ENCODE measurements around the gene TAS2R4. TPM values are rescaled to one million over a fixed set of nuclear protein-coding genes. Genes with fewer than 3 reads are reported as not detected.
A peak's percentile ranks its signal among the peaks of the same experiment; 100 is the strongest.

The TAS2R4 gene
- polyA plus RNA-seq, 1 of the 3 experiments (the other 2 are of a cell fraction), result 0.18 TPM

- Histone ChIP-seq H3K4me1 (ENCODE audit: control insufficient read depth in 1 of 2, insufficient read depth in 2 of 2, low read depth in 1 of 2, low read length in 1 of 2) (peaks cover 6 to 26% of the 10 kb centered on the region in 2 experiments; a peak in 2 of 4 replicates), H3K9me3 (no peaks in the 10 kb centered on the region), H3K9ac (peak within 1 kb of the TSS; percentile 83), H3F3A (replicated peaks; ENCODE audit: insufficient read depth) (peaks cover 4% of the 10 kb centered on the region), H3K4me3 (ENCODE audit: low read depth in 2 of 2, low read length in 1 of 2) (peak within 1 kb of the TSS; percentile 94 to 95), H4K20me1 (ENCODE audit: insufficient read depth) (no peaks in the 10 kb centered on the region), H3K36me3 (replicated peaks in 1 of 2; ENCODE audit: control insufficient read depth in 1 of 2, insufficient read depth in 2 of 2, low read length in 1 of 2) (peaks cover 35 to 37% of the 10 kb centered on the region in 2 experiments), H3K9me2 (no peaks in the 10 kb centered on the region), H3K4me2 (peak within 1 kb of the TSS; percentile 78), H3K79me2 (ENCODE audit: insufficient read depth) (peaks cover 40% of the 10 kb centered on the region), H3K27ac (ENCODE audit: low read depth in 2 of 2, low read length in 1 of 2) (peak within 1 kb of the TSS; percentile 69 to 93), H2AFZ (ENCODE audit: low read depth) (peak within 1 kb of the TSS; percentile 99), H3K27me3 (ENCODE audit: insufficient read depth) (no peaks in the 10 kb centered on the region)
- ChIA-PET POLR2A (interaction anchor here (0.6 to 1.3 kb wide), 18 partner anchors 16 to 723 kb away, joined by 3 to 7 read pairs (median 4); partner anchors contain the start of genes AGK, DENND11 and MRPS33), CTCF (interaction anchor here (0.6 to 9.4 kb wide), 51 partner anchors 10 to 1573 kb away, joined by 3 to 124 read pairs (median 5); partner anchors contain the start of genes AGK, DENND11, MRPS33 and TAS2R3)
- 2% methylated on average over 46 of the region's 46 CpGs for WGBS (ENCODE audit: low lambda C conversion rate)
- peak; percentile 88 for DNase-seq
- peak; percentile 2; the same call in 1 of the 2 replicates for TF ChIP-seq NRF1 (IDR thresholded peaks at IDR 0.05; ENCODE audit: low read depth, low read length)
- TF ChIP-seq RFX5 (IDR thresholded peaks at IDR 0.05; ENCODE audit: low read length), result peak; percentile 77
- TF ChIP-seq USF1 (IDR thresholded peaks at IDR 0.05; ENCODE audit: borderline replicate concordance, low read depth), result peak; percentile 55; the same call in 1 of the 2 replicates
- TF ChIP-seq YY1 (IDR thresholded peaks at IDR 0.05; ENCODE audit: low read depth), result peak; percentile 83
- peak; percentile 96 for TF ChIP-seq ELF1 (IDR thresholded peaks at IDR 0.05)
- TF ChIP-seq TAF1 (IDR thresholded peaks at IDR 0.05; ENCODE audit: borderline replicate concordance, low read depth, low read length), result peak; percentile 97
- peak; percentile 100 for TF ChIP-seq GABPA (IDR thresholded peaks at IDR 0.05; ENCODE audit: low read depth)
- TF ChIP-seq POLR2AphosphoS5 (IDR thresholded peaks at IDR 0.05; ENCODE audit: low read depth, low read length), result peak; percentile 98
- TF ChIP-seq JUND (IDR thresholded peaks at IDR 0.05), result no peak
- peak; percentile 52; the same call in 1 of the 2 replicates for TF ChIP-seq FOSL2 (IDR thresholded peaks at IDR 0.05; ENCODE audit: borderline replicate concordance, low read depth)
- peak; percentile 98 for TF ChIP-seq RCOR1 (IDR thresholded peaks at IDR 0.05; ENCODE audit: low read length)
- peak; percentile 64; the same call in 1 of the 2 replicates for TF ChIP-seq NFIC (IDR thresholded peaks at IDR 0.05; ENCODE audit: borderline replicate concordance)
- TF ChIP-seq MAX (IDR thresholded peaks at IDR 0.05; ENCODE audit: low read depth), result peak; percentile 98
- TF ChIP-seq ZBTB33 (IDR thresholded peaks at IDR 0.05; ENCODE audit: borderline replicate concordance, low read depth), result peak; percentile 84
- peak; percentile 47 for TF ChIP-seq SMC3 (IDR thresholded peaks at IDR 0.05; ENCODE audit: low read depth, low read length)
- peak; percentile 99 for TF ChIP-seq CTCF (IDR thresholded peaks at IDR 0.05)
- no peak for TF ChIP-seq EZH2phosphoT487 (IDR thresholded peaks at IDR 0.05; ENCODE audit: borderline replicate concordance, low read depth)
- TF ChIP-seq MEF2A (IDR thresholded peaks at IDR 0.05; ENCODE audit: borderline replicate concordance, low read depth), result 0 out of 2 replicates have a peak, but pooled peaks have one; percentile 13
- peak; percentile 72 for TF ChIP-seq TCF12 (IDR thresholded peaks at IDR 0.05)
- TF ChIP-seq MXI1 (IDR thresholded peaks at IDR 0.05; ENCODE audit: low read depth, low read length), result peak; percentile 96
- TF ChIP-seq FOXJ3 (CRISPR knock-in tag; IDR thresholded peaks at IDR 0.05), result peak; percentile 85
- TF ChIP-seq GATA2 (CRISPR knock-in tag; IDR thresholded peaks at IDR 0.05), result no peak
- TF ChIP-seq IRF3 (IDR thresholded peaks at IDR 0.05; ENCODE audit: low read depth, low read length), result peak; percentile 68
- TF ChIP-seq TEAD4 (IDR thresholded peaks at IDR 0.05; ENCODE audit: borderline replicate concordance, insufficient read depth), result no peak; the same call in 1 of the 2 replicates
- TF ChIP-seq SIN3A (IDR thresholded peaks at IDR 0.05; ENCODE audit: borderline replicate concordance, low read depth, low read length), result peak; percentile 89; the same call in 1 of the 2 replicates
- peak; percentile 97 for TF ChIP-seq CHD2 (IDR thresholded peaks at IDR 0.05; ENCODE audit: low read length, partially characterized antibody)
- peak; percentile 61 for TF ChIP-seq RAD21 (IDR thresholded peaks at IDR 0.05; ENCODE audit: low read length)
- no peak; the same call in 1 of the 2 replicates for TF ChIP-seq RXRA (IDR thresholded peaks at IDR 0.05; ENCODE audit: borderline replicate concordance, low read depth)
These were observed 38.5 kb upstream of the TAS2R4 start, which contains the start of gene SSBP1 for GRCh38 chr7:141737836-141738591. Gene SSBP1 (plus strand): TSS chr7:141738358. CDS start chr7:141739167, 809 bp downstream.
